Lung (tissue), 12 donors: Measurements from ENCODE around the gene MC1R. TPM values are rescaled to one million over a fixed set of nuclear protein-coding genes. Genes with fewer than 3 reads are reported as not detected.
"Not testable (repeated sequence)": the region's sequence is repeated elsewhere in the genome, so short reads cannot be mapped to it uniquely, and the experiment has no call there.

Experiments
- ATAC-seq: fragments of 200-7000 bp; cut with Tn5 transposase; one replicate; pipeline ENCODE4 v1.9.1; 2020; ENCODE audit warnings: moderate number of reproducible peaks; ENCODE audit not compliant: insufficient read depth, low FRiP score
- DNase-seq, 3 donors: peaks; one replicate each; pipeline ENCODE4 v3.0.0-alpha.2; 2013 to 2017
- H3K27ac ChIP-seq, 2 donors: one replicate each; pipeline ENCODE4 v1.5.1; 2013; ENCODE audit warnings: mild to moderate bottlenecking in 2 of 2, moderate library complexity in 2 of 2, control low read depth in 1 of 2, inconsistent platforms in 1 of 2, low read depth in 1 of 2, low read length in 1 of 2
- H3K27me3 ChIP-seq, 3 donors: one replicate each; pipeline ENCODE4 v1.5.1; 2013; ENCODE audit warnings: low read length in 2 of 3; ENCODE audit not compliant: control insufficient read depth in 3 of 3, insufficient read depth in 3 of 3
- H3K36me3 ChIP-seq, 4 donors: one replicate each; pipeline ENCODE4 v1.5.1; 2013; ENCODE audit warnings: low read length in 4 of 4, mild to moderate bottlenecking in 1 of 4, moderate library complexity in 1 of 4; ENCODE audit not compliant: control insufficient read depth in 4 of 4, insufficient read depth in 4 of 4
- H3K4me1 ChIP-seq, 5 donors: one replicate each; pipeline ENCODE4 v1.5.1; 2013; ENCODE audit warnings: low read length in 5 of 5, mild to moderate bottlenecking in 2 of 5, moderate library complexity in 1 of 5; ENCODE audit not compliant: control insufficient read depth in 5 of 5, insufficient read depth in 5 of 5
- H3K4me3 ChIP-seq: one replicate; pipeline ENCODE4 v1.5.1; 2013; ENCODE audit warnings: mild to moderate bottlenecking, control low read depth, moderate library complexity
- H3K9ac ChIP-seq, 2 donors: one replicate each; pipeline ENCODE4 v1.5.1; 2013; ENCODE audit warnings: low read length in 2 of 2, control low read depth in 1 of 2; ENCODE audit not compliant: insufficient read depth in 1 of 2
- H3K9me3 ChIP-seq, 4 donors: one replicate each; pipeline ENCODE4 v1.5.1; 2013; ENCODE audit warnings: low read length in 3 of 4, mild to moderate bottlenecking in 1 of 4, moderate library complexity in 1 of 4; ENCODE audit not compliant: control insufficient read depth in 4 of 4, insufficient read depth in 3 of 4
- WGBS, 2 donors: extraction: QIAGEN DNeasy Blood & Tissue Kit; methylation state at CpG; one replicate each; pipeline ENCODE4 v1.1.7; 2013; 5-methylcytosine and 5-hydroxymethylcytosine counted together
- polyA plus RNA-seq, 2 donors: library from polyadenylated mRNA; stranded (reverse); fragments of 200-250 nt; gene quantifications; one replicate each; pipeline ENCODE4 v1.2.1, GENCODE V29; 2013
- total RNA-seq, 2 donors: library from RNA; depleted of rRNA in 1 of 2; stranded (reverse); fragments of >200 nt in 1 of 2; gene quantifications; one replicate each; pipeline ENCODE4 v1.2.1, GENCODE V29; 2014 to 2021
- TF ChIP-seq, protein P1 (sequence below): IDR thresholded peaks from 2 replicates; pipeline ENCODE4 v1.5.1; 2012; ENCODE audit warnings: mild to moderate bottlenecking; ENCODE audit errors: control extremely low read depth, extremely low read depth
- donor health status: control.
- donor health status: control.
- donor health status: Bipolar disorder and iron deficiency.
- donor health status: healthy.
- donor health status: DM: yes; HTN: yes; CAD: no.

MC1R gene
- total and polyA plus RNA-seq, 4 donors: 2.9 to 7.1 (median 3.5) TPM

DNA sequence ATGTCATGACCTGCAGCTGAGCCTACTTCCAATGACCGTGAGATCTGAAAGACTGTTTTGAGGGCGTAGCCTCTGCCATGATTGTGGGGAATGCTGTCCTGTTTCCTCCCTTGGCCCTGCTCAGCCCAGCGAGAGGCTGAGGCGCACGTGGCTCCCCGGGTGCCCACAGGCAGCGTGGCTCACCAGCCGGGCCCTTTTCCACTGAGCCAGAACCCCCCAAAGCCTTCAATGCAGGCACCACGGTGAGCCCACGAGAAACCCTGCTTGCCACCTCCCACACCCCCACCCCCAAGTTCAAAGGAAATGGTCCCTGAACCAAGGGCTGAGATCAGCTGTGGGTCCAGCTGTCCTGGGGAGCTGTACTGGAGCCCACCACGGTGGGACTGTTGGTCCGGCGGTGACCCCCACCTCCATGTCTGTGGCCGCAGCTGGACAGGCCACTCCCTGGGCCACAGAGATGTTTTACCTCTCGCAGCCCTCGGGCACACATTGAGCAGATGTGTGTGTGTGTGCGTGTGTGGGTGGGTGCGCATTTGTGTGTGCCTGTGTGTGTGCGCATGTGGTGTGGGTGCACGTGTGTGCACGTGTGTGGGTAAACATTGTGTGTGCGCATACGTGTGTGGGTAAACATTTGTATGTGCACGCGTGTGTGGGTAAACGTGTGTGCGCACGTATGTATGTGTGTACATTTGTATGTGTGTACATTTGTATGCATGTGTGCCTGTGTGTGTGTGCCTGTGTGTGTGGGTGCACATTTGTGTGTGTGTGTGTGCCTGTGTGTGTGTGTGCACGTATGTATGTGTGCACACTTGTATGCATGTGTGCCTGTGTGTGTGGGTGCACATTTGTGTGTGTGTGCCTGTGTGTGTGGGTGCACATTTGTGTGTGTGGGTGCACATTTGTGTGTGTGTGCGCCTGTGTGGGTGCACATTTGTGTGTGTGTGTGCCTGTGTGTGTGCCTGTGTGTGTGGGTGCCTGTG lies 5.0 kb upstream of the MC1R start:
- peaks cover 0 to 13% (median 5%) of the 10 kb centered on the region in 5 donors for H3K4me1 ChIP-seq
- H3K9ac ChIP-seq: no peak overlapping the region
- no peak for DNase-seq
- H3K27ac ChIP-seq: no peak overlapping the region
- 88 to 89% methylated on average over 30 of the region's 30 CpGs for WGBS, 2 donors
- TF ChIP-seq, protein P1, sequence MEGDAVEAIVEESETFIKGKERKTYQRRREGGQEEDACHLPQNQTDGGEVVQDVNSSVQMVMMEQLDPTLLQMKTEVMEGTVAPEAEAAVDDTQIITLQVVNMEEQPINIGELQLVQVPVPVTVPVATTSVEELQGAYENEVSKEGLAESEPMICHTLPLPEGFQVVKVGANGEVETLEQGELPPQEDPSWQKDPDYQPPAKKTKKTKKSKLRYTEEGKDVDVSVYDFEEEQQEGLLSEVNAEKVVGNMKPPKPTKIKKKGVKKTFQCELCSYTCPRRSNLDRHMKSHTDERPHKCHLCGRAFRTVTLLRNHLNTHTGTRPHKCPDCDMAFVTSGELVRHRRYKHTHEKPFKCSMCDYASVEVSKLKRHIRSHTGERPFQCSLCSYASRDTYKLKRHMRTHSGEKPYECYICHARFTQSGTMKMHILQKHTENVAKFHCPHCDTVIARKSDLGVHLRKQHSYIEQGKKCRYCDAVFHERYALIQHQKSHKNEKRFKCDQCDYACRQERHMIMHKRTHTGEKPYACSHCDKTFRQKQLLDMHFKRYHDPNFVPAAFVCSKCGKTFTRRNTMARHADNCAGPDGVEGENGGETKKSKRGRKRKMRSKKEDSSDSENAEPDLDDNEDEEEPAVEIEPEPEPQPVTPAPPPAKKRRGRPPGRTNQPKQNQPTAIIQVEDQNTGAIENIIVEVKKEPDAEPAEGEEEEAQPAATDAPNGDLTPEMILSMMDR: no peak
- no peak overlapping the region for H3K4me3 ChIP-seq
- no peaks in the 10 kb centered on the region for H3K27me3 ChIP-seq
- H3K9me3 ChIP-seq: no peaks in the 10 kb centered on the region
- peaks cover 0 to 30% (median 13%) of the 10 kb centered on the region in 4 donors for H3K36me3 ChIP-seq
- no peak for ATAC-seq

GRCh38 chr16:89914642-89915285 lies 3.9 kb upstream of the MC1R start:
- H3K27ac ChIP-seq, H3K9ac ChIP-seq: not testable (repeated sequence)
- 52 to 58% methylated on average over 11 of the region's 11 CpGs for WGBS, 2 donors

DNA sequence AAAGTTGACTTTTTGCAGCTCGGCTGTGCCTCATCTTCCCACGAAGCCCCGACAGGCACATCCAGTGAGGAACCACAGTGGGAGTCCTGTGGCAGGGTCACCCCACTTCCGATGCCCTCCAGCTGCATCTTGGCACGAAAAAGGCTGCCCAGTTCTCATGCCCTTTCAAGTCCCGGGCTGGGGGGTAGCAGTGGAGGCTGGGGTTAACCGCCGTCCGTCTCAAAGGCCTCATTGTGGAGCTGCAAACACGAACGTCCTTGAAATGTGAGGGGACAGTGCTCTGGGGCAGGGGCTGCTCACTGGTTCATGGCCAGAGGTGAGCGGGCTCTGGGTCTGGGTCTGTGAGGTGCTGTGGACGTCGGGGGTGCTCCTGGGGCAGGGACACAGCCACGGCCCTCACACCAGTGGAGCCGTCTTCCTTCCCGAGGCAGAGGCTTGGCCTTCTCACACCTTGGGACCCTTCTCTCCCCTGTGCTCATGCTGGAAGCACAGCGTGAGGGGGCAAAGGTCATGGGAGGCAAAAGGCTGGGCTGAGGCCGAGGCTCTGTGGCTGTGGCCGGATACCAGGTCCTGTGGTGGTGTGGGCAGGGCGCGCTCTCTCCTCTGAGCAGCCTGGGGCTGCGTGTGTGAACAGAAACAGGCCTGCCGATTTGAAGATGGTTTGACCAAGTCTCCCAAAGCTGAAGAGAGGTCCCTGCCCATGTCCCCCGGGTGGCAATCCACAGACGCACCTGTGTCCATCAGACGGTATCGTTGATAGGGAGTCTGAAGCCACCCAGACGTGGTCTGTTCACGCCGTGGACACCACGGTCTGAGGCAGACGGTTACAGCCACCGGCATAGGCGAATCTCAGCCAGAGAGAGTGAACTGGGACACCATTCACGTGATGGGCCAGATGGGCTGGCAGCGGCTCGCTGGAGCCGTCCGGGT lies 3.1 kb upstream of the MC1R start:
- DNase-seq (no peak), ATAC-seq (no peak)
- H3K4me1 ChIP-seq: peaks cover 0 to 16% (median 5%) of the 10 kb centered on the region in 5 donors
- H3K36me3 ChIP-seq: peaks cover 0 to 22% (median 6%) of the 10 kb centered on the region in 4 donors
- H3K27ac ChIP-seq: no peak overlapping the region
- no peak overlapping the region for H3K4me3 ChIP-seq
- no peak overlapping the region for H3K9ac ChIP-seq
- H3K9me3 ChIP-seq: no peaks in the 10 kb centered on the region
- WGBS, 2 donors: 78 to 87% methylated on average over 39 to 40 of the region's 40 CpGs
- H3K27me3 ChIP-seq: peaks cover 0 to 3% (median 0%) of the 10 kb centered on the region in 3 donors
- TF ChIP-seq, protein P1: no peak

More at GRCh38 chr16:89914642-89915285, 3.9 kb upstream of the MC1R start:
- H3K4me3 ChIP-seq, H3K27me3 ChIP-seq, ATAC-seq, DNase-seq, H3K9me3 ChIP-seq: not testable (repeated sequence)
- Histone ChIP-seq H3K36me3 (peaks cover 0 to 27% (median 7%) of the 10 kb centered on the region in 4 donors), H3K4me1 (peaks cover 0 to 16% (median 5%) of the 10 kb centered on the region in 5 donors)
